GM18517 (cell line): ENCODE results near the gene CCDC127.
A peak's percentile ranks its signal among the peaks of the same experiment; 100 is the strongest.
"Not testable (repeated sequence)": the region's sequence is repeated elsewhere in the genome, so short reads cannot be mapped to it uniquely, and the experiment has no call there.

ENCODE experiments used
- ATAC-seq: cut with Tn5 transposase; IDR thresholded peaks from one replicate; pipeline ENCODE4 v1.9.1; 2021; ENCODE audit warnings: mild to moderate bottlenecking, moderate library complexity; ENCODE audit not compliant: unreplicated experiment

The CCDC127 gene

GRCh38 chr5:235527-235926 is 17.6 kb upstream of the CCDC127 start:
- ATAC-seq, result not testable (repeated sequence)

GRCh38 chr5:234450-234849 is 16.5 kb upstream of the CCDC127 start:
- ATAC-seq, result no peak

- ATAC-seq, result not testable (repeated sequence)
Measured at GRCh38 chr5:233426-233825, 15.5 kb upstream of the CCDC127 start.

GRCh38 chr5:231661-232060 is 13.7 kb upstream of the CCDC127 start:
- ATAC-seq, result no peak

- no peak for ATAC-seq
Measured at GRCh38 chr5:230711-231110, 12.8 kb upstream of the CCDC127 start.

GRCh38 chr5:228886-229285 is 10.9 kb upstream of the CCDC127 start:
- ATAC-seq, result no peak

- ATAC-seq, result not testable (repeated sequence)
Measured at GRCh38 chr5:227375-227774, 9.4 kb upstream of the CCDC127 start.

GRCh38 chr5:225334-225733 is 7.4 kb upstream of the CCDC127 start:
- ATAC-seq, result no peak

- ATAC-seq, result no peak
Measured at GRCh38 chr5:223791-224190, 5.8 kb upstream of the CCDC127 start.

- ATAC-seq, result not testable (repeated sequence)
Measured at GRCh38 chr5:222951-223715, 5.2 kb upstream of the CCDC127 start.

- peak; percentile 48 for ATAC-seq
Measured at GRCh38 chr5:219991-220390, 2.0 kb upstream of the CCDC127 start.

- ATAC-seq, result no peak
Measured at GRCh38 chr5:219460-219863, 1.5 kb upstream of the CCDC127 start.

- ATAC-seq, result peak; percentile 23
Measured at GRCh38 chr5:218457-219291, 721 bp upstream of the CCDC127 start.

GRCh38 chr5:216076-216475 is 1.9 kb downstream of the CCDC127 start:
- ATAC-seq, result not testable (repeated sequence)

- not testable (repeated sequence) for ATAC-seq
Measured at GRCh38 chr5:215256-215655, 2.7 kb downstream of the CCDC127 start.

- no peak for ATAC-seq
Measured at GRCh38 chr5:213803-214395, 4.1 kb downstream of the CCDC127 start.

GRCh38 chr5:208449-209114 is 9.4 kb downstream of the CCDC127 start:
- no peak for ATAC-seq

- no peak for ATAC-seq
Measured at GRCh38 chr5:207599-207998, 10.4 kb downstream of the CCDC127 start.

GRCh38 chr5:206927-207536 is 10.9 kb downstream of the CCDC127 start:
- ATAC-seq, result no peak

GRCh38 chr5:206406-206805 is 11.5 kb downstream of the CCDC127 start:
- ATAC-seq, result no peak
